Smooth muscle cell (in vitro differentiated cells): ENCODE results near the gene GALNT5. TPM values are rescaled to one million over a fixed set of nuclear protein-coding genes. Genes with fewer than 3 reads are reported as not detected.

Source experiments
- DNase-seq: peaks from one replicate; lab custom pipeline; 2025; ENCODE audit not compliant: unreplicated experiment; lab: John Stamatoyannopoulos, UW
- H2AFZ ChIP-seq: fragments of 200-600 bp; sonication (generic); 2 replicates; pipeline ENCODE4 v1.6.0; 2016; ENCODE audit warnings: antibody characterized with exemption, low read depth, mild to moderate bottlenecking
- H3F3A ChIP-seq: fragments of 200-600 bp; sonication (generic); 2 replicates; pipeline ENCODE4 v1.6.0; 2017; ENCODE audit warnings: antibody characterized with exemption, low read depth
- H3K27ac ChIP-seq: fragments of 200-600 bp; sonication (generic); 2 replicates; pipeline ENCODE4 v1.5.1; 2016; ENCODE audit warnings: low read depth, mild to moderate bottlenecking
- H3K27me3 ChIP-seq: fragments of 200-600 bp; sonication (generic); 2 replicates; pipeline ENCODE4 v1.6.1; 2016; ENCODE audit warnings: low read depth, mild to moderate bottlenecking
- H3K36me3 ChIP-seq: fragments of 200-600 bp; sonication (generic); 2 replicates; pipeline ENCODE4 v1.5.1; 2016; ENCODE audit warnings: low read depth
- H3K4me1 ChIP-seq: fragments of 200-600 bp; sonication (generic); 2 replicates; pipeline ENCODE4 v1.5.1; 2016; ENCODE audit warnings: low read depth
- H3K4me2 ChIP-seq: fragments of 200-600 bp; sonication (generic); 2 replicates; pipeline ENCODE4 v1.6.0; 2016; ENCODE audit warnings: mild to moderate bottlenecking
- H3K4me3 ChIP-seq: fragments of 200-600 bp; sonication (generic); 2 replicates; pipeline ENCODE4 v1.5.1; 2016; ENCODE audit warnings: mild to moderate bottlenecking
- H3K79me2 ChIP-seq: fragments of 200-600 bp; sonication (generic); 2 replicates; pipeline ENCODE4 v1.6.0; 2016; ENCODE audit warnings: low read depth, mild to moderate bottlenecking
- H3K9ac ChIP-seq: fragments of 200-600 bp; sonication (generic); 2 replicates; pipeline ENCODE4 v1.6.0; 2016; ENCODE audit warnings: low read depth
- H3K9me3 ChIP-seq: fragments of 200-600 bp; sonication (generic); replicated peaks from 2 replicates; pipeline ENCODE4 v1.5.1; 2016; ENCODE audit warnings: low read depth
- H4K20me1 ChIP-seq: fragments of 200-600 bp; sonication (generic); 2 replicates; pipeline ENCODE4 v1.6.0; 2016; ENCODE audit warnings: low read depth
- WGBS: methylation state at CpG from one replicate; pipeline ENCODE4 v1.1.7; 2016; ENCODE audit warnings: low lambda C conversion rate; 5-methylcytosine and 5-hydroxymethylcytosine counted together
- polyA plus RNA-seq: library from polyadenylated mRNA; unstranded; fragments of >200 nt; fragmentation: Nextera tagmentation; extraction: Ambion mirVana; gene quantifications from 2 replicates; pipeline ENCODE4 v1.2.1, GENCODE V29; 2016
- total RNA-seq: library from RNA; depleted of rRNA; stranded (reverse); fragments of >200 nt; gene quantifications from 2 replicates; pipeline ENCODE4 v1.2.3, GENCODE V29; 2014
- TF ChIP-seq, protein P1 (sequence below): fragments of 200-600 bp; sonication (generic); IDR thresholded peaks from 2 replicates; pipeline ENCODE4 v1.5.1; 2017; ENCODE audit warnings: borderline replicate concordance, mild to moderate bottlenecking, antibody characterized with exemption; ENCODE audit not compliant: insufficient read depth, poor library complexity, severe bottlenecking

The GALNT5 gene
- total and polyA plus RNA-seq, 2 experiments from 2014 or later: 1.8 to 2.0 TPM

DNA sequence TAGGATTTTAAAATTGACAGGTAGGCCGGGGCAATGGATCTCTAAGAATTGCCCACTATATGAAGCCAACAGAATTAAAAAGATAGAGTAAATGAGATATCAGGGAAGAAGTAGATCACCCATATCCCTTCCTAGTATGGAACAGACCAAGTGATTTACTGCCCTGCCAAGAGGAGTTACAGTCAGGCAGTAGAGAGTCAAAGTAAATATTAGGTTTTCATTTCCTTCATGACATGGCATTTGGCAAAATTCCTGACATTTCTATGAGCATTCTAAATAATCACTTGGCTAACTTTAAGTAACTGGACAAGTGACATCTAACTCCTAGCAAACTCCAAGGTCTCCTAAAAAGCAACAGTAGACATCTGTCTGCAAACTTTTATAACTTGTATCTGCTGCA, 33.5 kb downstream of the GALNT5 start:
- DNase-seq: no peak
- no peaks in the 10 kb centered on the region for H3K79me2 ChIP-seq

DNA sequence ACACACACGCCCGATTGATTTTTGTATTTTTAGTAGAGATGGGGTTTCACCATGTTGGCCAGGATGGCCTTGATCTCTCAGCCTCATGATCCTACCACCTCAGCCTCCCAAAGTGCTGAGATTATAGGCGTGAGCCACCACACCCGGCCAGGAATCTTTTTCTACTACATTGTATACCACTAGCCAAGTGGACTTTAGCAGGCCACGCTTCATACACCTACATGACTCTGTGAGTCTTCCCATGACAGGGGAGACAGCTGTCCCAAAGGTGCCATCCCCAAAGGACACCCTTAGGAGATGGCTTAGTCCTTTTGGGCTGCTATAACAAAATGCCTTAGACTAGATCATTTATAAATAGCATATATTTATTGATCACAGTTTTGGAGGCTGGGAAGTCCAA, 35.3 kb downstream of the GALNT5 start:
- Histone ChIP-seq H2AFZ (no peak overlapping the region), H3K9ac (no peak overlapping the region), H4K20me1 (no peaks in the 10 kb centered on the region), H3K27me3 (no peaks in the 10 kb centered on the region), H3K4me3 (no peak overlapping the region), H3K9me3 (no peaks in the 10 kb centered on the region), H3K4me2 (no peak overlapping the region), H3K36me3 (no peaks in the 10 kb centered on the region), H3K4me1 (no peaks in the 10 kb centered on the region), H3K79me2 (no peaks in the 10 kb centered on the region), H3F3A (no peaks in the 10 kb centered on the region), H3K27ac (no peak overlapping the region)
- 97% methylated on average over 5 of the region's 5 CpGs for WGBS
- no peak for DNase-seq
- TF ChIP-seq, protein P1, sequence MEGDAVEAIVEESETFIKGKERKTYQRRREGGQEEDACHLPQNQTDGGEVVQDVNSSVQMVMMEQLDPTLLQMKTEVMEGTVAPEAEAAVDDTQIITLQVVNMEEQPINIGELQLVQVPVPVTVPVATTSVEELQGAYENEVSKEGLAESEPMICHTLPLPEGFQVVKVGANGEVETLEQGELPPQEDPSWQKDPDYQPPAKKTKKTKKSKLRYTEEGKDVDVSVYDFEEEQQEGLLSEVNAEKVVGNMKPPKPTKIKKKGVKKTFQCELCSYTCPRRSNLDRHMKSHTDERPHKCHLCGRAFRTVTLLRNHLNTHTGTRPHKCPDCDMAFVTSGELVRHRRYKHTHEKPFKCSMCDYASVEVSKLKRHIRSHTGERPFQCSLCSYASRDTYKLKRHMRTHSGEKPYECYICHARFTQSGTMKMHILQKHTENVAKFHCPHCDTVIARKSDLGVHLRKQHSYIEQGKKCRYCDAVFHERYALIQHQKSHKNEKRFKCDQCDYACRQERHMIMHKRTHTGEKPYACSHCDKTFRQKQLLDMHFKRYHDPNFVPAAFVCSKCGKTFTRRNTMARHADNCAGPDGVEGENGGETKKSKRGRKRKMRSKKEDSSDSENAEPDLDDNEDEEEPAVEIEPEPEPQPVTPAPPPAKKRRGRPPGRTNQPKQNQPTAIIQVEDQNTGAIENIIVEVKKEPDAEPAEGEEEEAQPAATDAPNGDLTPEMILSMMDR: no peak

More for the DNA sequence above, 33.5 kb downstream of the GALNT5 start:
- Histone ChIP-seq H3K9ac (no peak overlapping the region), H2AFZ (no peak overlapping the region), H3K27ac (no peak overlapping the region), H3K9me3 (no peaks in the 10 kb centered on the region), H3K4me3 (no peak overlapping the region), H3K4me1 (no peaks in the 10 kb centered on the region), H4K20me1 (no peaks in the 10 kb centered on the region), H3F3A (no peaks in the 10 kb centered on the region), H3K27me3 (no peaks in the 10 kb centered on the region), H3K4me2 (no peak overlapping the region), H3K36me3 (no peaks in the 10 kb centered on the region)
- WGBS: 93% methylated on average over 1 of the region's 1 CpG
- TF ChIP-seq, protein P1: no peak

DNA sequence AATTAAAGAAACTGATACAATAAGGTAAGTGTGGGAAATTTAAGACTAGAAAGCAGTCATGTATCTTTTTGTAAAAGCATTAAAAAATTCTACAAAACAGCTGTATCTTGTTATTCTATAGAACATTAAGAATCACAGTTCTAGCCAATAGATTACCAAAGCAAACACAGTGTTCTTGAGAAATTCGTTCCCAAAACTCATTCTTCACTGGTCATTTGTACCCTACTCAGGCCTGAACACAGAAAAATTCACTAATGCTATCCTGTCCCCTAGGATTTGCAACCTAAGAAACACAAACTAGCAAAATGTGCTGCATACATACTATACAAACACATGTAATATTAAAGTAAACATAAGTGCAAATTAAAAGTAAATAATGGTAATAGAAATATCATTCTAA, 39.0 kb downstream of the GALNT5 start:
- H3K4me2 ChIP-seq: no peak overlapping the region
- H3K4me1 ChIP-seq: no peaks in the 10 kb centered on the region
- H3K27me3 ChIP-seq: no peaks in the 10 kb centered on the region
- H3K4me3 ChIP-seq: no peak overlapping the region
- no peaks in the 10 kb centered on the region for H3F3A ChIP-seq
- no peak overlapping the region for H3K27ac ChIP-seq
- no peaks in the 10 kb centered on the region for H4K20me1 ChIP-seq
- TF ChIP-seq, protein P1: no peak
- H2AFZ ChIP-seq: no peak overlapping the region
- WGBS: 84% methylated on average over 1 of the region's 1 CpG
- no peaks in the 10 kb centered on the region for H3K9me3 ChIP-seq
- no peaks in the 10 kb centered on the region for H3K36me3 ChIP-seq
- no peaks in the 10 kb centered on the region for H3K79me2 ChIP-seq
- no peak for DNase-seq
- H3K9ac ChIP-seq: no peak overlapping the region

DNA sequence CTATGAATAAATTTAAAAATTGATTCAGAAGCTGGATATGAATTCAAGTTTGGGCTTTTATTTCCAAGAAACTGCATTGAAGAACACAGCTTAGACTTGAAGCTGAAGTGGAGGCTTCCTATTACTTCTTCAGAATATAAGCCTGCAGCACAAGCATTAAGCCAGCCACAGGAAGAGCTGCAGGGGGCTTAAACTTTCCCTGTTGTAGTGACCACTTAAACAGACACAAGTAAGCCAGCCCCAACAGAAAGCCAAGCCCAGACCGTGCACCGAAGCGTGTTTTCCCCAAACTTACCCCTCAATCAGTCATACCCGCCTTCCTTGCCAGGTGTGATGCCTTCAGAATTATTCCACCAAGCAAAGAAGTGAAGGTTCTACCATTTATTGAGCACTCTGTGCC, 39.5 kb downstream of the GALNT5 start:
- DNase-seq: no peak
- no peaks in the 10 kb centered on the region for H3K4me1 ChIP-seq
- no peak overlapping the region for H3K27ac ChIP-seq
- no peaks in the 10 kb centered on the region for H3K79me2 ChIP-seq
- H3F3A ChIP-seq: no peaks in the 10 kb centered on the region
- no peaks in the 10 kb centered on the region for H3K36me3 ChIP-seq
- H3K9ac ChIP-seq: no peak overlapping the region
- no peak overlapping the region for H3K4me3 ChIP-seq
- H3K27me3 ChIP-seq: no peaks in the 10 kb centered on the region
- no peaks in the 10 kb centered on the region for H3K9me3 ChIP-seq
- WGBS: 91% methylated on average over 4 of the region's 4 CpGs
- no peak overlapping the region for H3K4me2 ChIP-seq
- no peaks in the 10 kb centered on the region for H4K20me1 ChIP-seq
- TF ChIP-seq, protein P1: no peak
- no peak overlapping the region for H2AFZ ChIP-seq
